CD4-positive, alpha-beta memory T cell (primary cell): Measurements from ENCODE around the gene ZNF536. TPM values are rescaled to one million over a fixed set of nuclear protein-coding genes. Genes with fewer than 3 reads are reported as not detected.
A peak's percentile ranks its signal among the peaks of the same experiment; 100 is the strongest.

Experiments used
- CTCF ChIA-PET: fragments of 350-600 bp; sonication (Branson Sonifier 250); formaldehyde crosslinking; loops from one replicate; lab custom pipeline; 2021; ENCODE audit warnings: inconsistent platforms; ENCODE audit not compliant: partially characterized antibody; lab: Charles Lee
- POLR2A ChIA-PET: fragments of 350-600 bp; sonication (Branson Sonifier 250); formaldehyde crosslinking; loops from one replicate; lab custom pipeline; 2021; ENCODE audit not compliant: partially characterized antibody; lab: Charles Lee
- DNase-seq, 5 donors: peaks; one replicate each; pipeline versions ENCODE4 v3.0.0 to v3.0.0-alpha.2; 2020 to 2022; ENCODE audit warnings: mixed read lengths in 1 of 5
- H3K27ac ChIP-seq: one replicate; pipeline ENCODE4 v1.7.0; 2013; ENCODE audit warnings: low read depth, low read length
- H3K27me3 ChIP-seq: 2 replicates; pipeline ENCODE4 v1.7.0; 2013; ENCODE audit warnings: mild to moderate bottlenecking, low read length, moderate library complexity; ENCODE audit not compliant: insufficient read depth
- H3K36me3 ChIP-seq: 2 replicates; pipeline ENCODE4 v1.7.0; 2013; ENCODE audit warnings: mild to moderate bottlenecking, low read length, moderate library complexity; ENCODE audit not compliant: insufficient read depth
- H3K4me1 ChIP-seq: 2 replicates; pipeline ENCODE4 v1.7.0; 2013; ENCODE audit warnings: mild to moderate bottlenecking, low read length, moderate library complexity; ENCODE audit not compliant: insufficient read depth
- H3K4me3 ChIP-seq, 2 donors: one replicate each; pipeline ENCODE4 v1.7.0; 2013; ENCODE audit warnings: low read length in 2 of 2, mild to moderate bottlenecking in 1 of 2
- H3K9me3 ChIP-seq, 2 donors: one replicate each; pipeline ENCODE4 v1.7.0; 2013; ENCODE audit warnings: low read length in 2 of 2, control low read depth in 1 of 2; ENCODE audit not compliant: control insufficient read depth in 1 of 2
- H3K27ac Mint-ChIP-seq, 7 donors: one replicate each; pipeline ENCODE4 v1.8.0; 2020 to 2021; ENCODE audit warnings: mixed read lengths in 7 of 7, mild to moderate bottlenecking in 6 of 7, inconsistent platforms in 3 of 7, moderate library complexity in 3 of 7
- H3K27me3 Mint-ChIP-seq, 2 donors: one replicate each; pipeline ENCODE4 v1.8.0; 2020 to 2021; ENCODE audit warnings: mixed read lengths in 2 of 2
- H3K36me3 Mint-ChIP-seq, 2 donors: one replicate each; pipeline ENCODE4 v1.8.0; 2020 to 2021; ENCODE audit warnings: mixed read lengths in 2 of 2, inconsistent platforms in 1 of 2, mild to moderate bottlenecking in 1 of 2
- H3K4me1 Mint-ChIP-seq, 4 donors: one replicate each; pipeline ENCODE4 v1.8.0; 2020 to 2021; ENCODE audit warnings: mixed read lengths in 4 of 4, mild to moderate bottlenecking in 1 of 4
- H3K4me3 Mint-ChIP-seq, 8 donors: one replicate each; pipeline ENCODE4 v1.8.0; 2020 to 2021; ENCODE audit warnings: mixed read lengths in 8 of 8, mild to moderate bottlenecking in 7 of 8, moderate library complexity in 6 of 8, inconsistent platforms in 3 of 8
- H3K9me3 Mint-ChIP-seq, 8 donors: one replicate each; pipeline ENCODE4 v1.8.0; 2020 to 2021; ENCODE audit warnings: mixed read lengths in 8 of 8, mild to moderate bottlenecking in 5 of 8, inconsistent platforms in 3 of 8, moderate library complexity in 1 of 8
- intact Hi-C: fragments of 100-400 bp; cut with micrococcal nuclease; formaldehyde crosslinking; loops from one replicate; pipeline ENCODE4 v1.15.1; 2023
- polyA plus RNA-seq, 2 donors: library from polyadenylated mRNA; unstranded; fragments of 300-500 nt; fragmentation: Illumina TruSeq; gene quantifications; one replicate each; pipeline ENCODE4 v1.2.3, GENCODE V29; 2021
- total RNA-seq, 2 experiments: library from RNA; stranded (reverse); gene quantifications; one replicate each; pipeline ENCODE4 v1.2.3, GENCODE V29; 2021

ZNF536 gene
- total and polyA plus RNA-seq, 4 experiments from 2014 or later, result 0.20 TPM; not detected in 3

DNA sequence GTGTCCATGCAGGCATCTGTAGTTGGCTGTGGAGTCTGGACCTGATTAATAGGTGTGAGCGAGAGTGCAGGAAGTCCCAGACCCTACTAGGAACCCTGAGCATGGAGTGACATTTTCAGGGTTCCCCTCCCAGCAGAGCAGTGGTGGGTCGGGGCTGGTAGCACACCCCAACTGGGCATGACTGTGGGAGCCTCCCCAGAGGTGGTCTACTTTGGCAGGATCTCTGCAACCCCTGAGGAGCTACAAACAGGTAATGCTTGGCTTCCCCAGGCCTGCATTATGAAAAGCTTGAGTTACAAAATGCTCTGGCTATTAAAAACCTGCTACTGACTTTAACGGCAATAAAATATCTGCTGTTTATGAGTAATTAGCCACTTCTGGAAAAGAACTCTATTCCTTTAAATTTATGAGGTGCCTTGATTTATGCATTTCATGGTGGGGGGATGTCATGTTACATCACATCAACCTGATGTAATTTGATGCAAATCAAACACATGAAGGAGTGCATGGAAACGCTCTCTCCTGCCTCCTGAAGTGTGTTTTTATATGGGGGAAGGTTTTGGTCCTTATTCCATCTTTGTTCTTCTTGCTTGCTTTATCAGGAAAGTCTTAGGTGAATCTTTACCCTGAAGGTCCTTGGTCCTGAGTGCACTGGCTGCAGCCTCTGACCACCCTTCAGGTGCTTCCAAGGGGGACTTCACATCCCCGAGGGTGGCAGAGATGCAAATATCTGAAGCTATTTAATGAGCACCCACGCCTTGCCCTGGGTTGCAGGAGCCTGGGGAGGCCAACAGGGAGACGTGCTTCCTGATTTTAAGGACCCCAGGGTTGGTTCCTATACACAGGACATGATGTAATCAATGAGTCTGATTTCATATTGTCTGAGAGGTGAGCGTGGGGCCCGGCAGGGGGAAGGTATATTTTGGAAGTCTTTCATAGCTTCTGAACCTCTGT lies 54.0 kb downstream of the ZNF536 start:
- CTCF ChIA-PET, result no interaction called here
- Histone ChIP-seq H3K27ac (no peak overlapping the region), H3K4me3 (no peak overlapping the region), H3K4me1 (no peaks in the 10 kb centered on the region), H3K27me3 (no peaks in the 10 kb centered on the region), H3K36me3 (no peaks in the 10 kb centered on the region), H3K9me3 (no peaks in the 10 kb centered on the region)
- intact Hi-C loops, result no loop called here
- POLR2A ChIA-PET, result no interaction called here
- peak overlapping the region in 1 of 8 donors; percentile 17 for H3K4me3 Mint-ChIP-seq
- peaks cover 0 to 4% (median 0%) of the 10 kb centered on the region in 8 donors for H3K9me3 Mint-ChIP-seq
- no peaks in the 10 kb centered on the region for H3K4me1 Mint-ChIP-seq
- no peak overlapping the region for H3K27ac Mint-ChIP-seq
- H3K36me3 Mint-ChIP-seq, result no peaks in the 10 kb centered on the region
- H3K27me3 Mint-ChIP-seq, result peaks cover 2 to 4% of the 10 kb centered on the region in 2 donors
- no peak for DNase-seq

GRCh38 chr19:30426864-30427263 lies 54.7 kb downstream of the ZNF536 start:
- intact Hi-C loops, result no loop called here
- Histone ChIP-seq H3K27ac (no peak overlapping the region), H3K36me3 (no peaks in the 10 kb centered on the region), H3K9me3 (no peaks in the 10 kb centered on the region), H3K4me1 (no peaks in the 10 kb centered on the region), H3K4me3 (no peak overlapping the region), H3K27me3 (no peaks in the 10 kb centered on the region)
- ChIA-PET CTCF (no interaction called here), POLR2A (no interaction called here)
- Mint-ChIP-seq H3K4me3 (no peak overlapping the region), H3K27ac (no peak overlapping the region), H3K36me3 (no peaks in the 10 kb centered on the region), H3K4me1 (no peaks in the 10 kb centered on the region), H3K27me3 (peaks cover 2 to 4% of the 10 kb centered on the region in 2 donors), H3K9me3 (peaks cover 0 to 4% (median 0%) of the 10 kb centered on the region in 8 donors)
- DNase-seq, result no peak

DNA sequence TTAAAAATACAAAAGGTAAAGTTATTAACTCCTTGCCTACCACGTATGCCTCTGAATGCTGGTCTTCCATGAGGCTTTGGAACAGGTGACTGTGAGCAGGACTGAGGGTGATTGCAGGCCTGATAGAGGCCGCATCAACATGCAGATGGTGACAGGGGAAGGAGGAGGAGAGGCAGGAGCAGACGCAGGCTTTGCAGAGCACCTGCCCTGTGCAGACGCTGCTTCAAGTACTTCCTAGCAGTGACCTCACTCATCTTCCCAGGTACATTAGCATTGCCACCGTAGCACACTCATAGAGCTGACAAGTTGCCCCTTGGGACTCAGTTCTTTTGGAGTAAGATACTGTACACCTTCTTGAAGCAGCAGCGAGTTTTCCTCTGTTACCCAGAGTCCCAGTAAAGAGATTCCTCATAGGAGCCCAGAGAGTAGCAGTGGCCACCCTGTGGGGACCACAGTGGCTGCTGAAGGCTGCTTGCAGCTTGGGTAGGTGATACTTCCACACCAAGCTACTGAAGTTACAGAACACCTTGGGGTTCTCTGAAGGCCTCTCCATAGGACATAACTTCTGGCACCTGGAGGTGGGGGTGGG lies 56.0 kb downstream of the ZNF536 start:
- Mint-ChIP-seq H3K9me3 (peaks cover 0 to 4% (median 0%) of the 10 kb centered on the region in 8 donors), H3K4me1 (no peaks in the 10 kb centered on the region), H3K4me3 (no peak overlapping the region), H3K27me3 (peaks cover 2 to 4% of the 10 kb centered on the region in 2 donors), H3K36me3 (no peaks in the 10 kb centered on the region), H3K27ac (no peak overlapping the region)
- no peaks in the 10 kb centered on the region for H3K27me3 ChIP-seq
- intact Hi-C loops, result no loop called here
- H3K4me1 ChIP-seq, result no peaks in the 10 kb centered on the region
- no peak for DNase-seq
- ChIA-PET CTCF (no interaction called here), POLR2A (no interaction called here)
- H3K36me3 ChIP-seq, result no peaks in the 10 kb centered on the region
- no peak overlapping the region for H3K27ac ChIP-seq
- H3K4me3 ChIP-seq, result no peak overlapping the region
- H3K9me3 ChIP-seq, result no peaks in the 10 kb centered on the region

GRCh38 chr19:30428844-30429243 lies 56.7 kb downstream of the ZNF536 start:
- Mint-ChIP-seq H3K27ac (no peak overlapping the region), H3K36me3 (no peaks in the 10 kb centered on the region), H3K4me3 (no peak overlapping the region), H3K4me1 (no peaks in the 10 kb centered on the region), H3K9me3 (peaks cover 0 to 4% (median 0%) of the 10 kb centered on the region in 8 donors), H3K27me3 (peaks cover 2 to 4% of the 10 kb centered on the region in 2 donors)
- no peaks in the 10 kb centered on the region for H3K36me3 ChIP-seq
- H3K4me3 ChIP-seq, result no peak overlapping the region
- no peaks in the 10 kb centered on the region for H3K27me3 ChIP-seq
- H3K4me1 ChIP-seq, result no peaks in the 10 kb centered on the region
- H3K27ac ChIP-seq, result no peak overlapping the region
- no peaks in the 10 kb centered on the region for H3K9me3 ChIP-seq
- DNase-seq, result no peak
- intact Hi-C loops, result no loop called here
- CTCF ChIA-PET, result no interaction called here
- POLR2A ChIA-PET, result no interaction called here

- Histone ChIP-seq H3K36me3 (no peaks in the 10 kb centered on the region), H3K4me1 (no peaks in the 10 kb centered on the region), H3K9me3 (no peaks in the 10 kb centered on the region), H3K27me3 (no peaks in the 10 kb centered on the region), H3K4me3 (no peak overlapping the region), H3K27ac (no peak overlapping the region)
- ChIA-PET CTCF (no interaction called here), POLR2A (no interaction called here)
- no peak overlapping the region for H3K27ac Mint-ChIP-seq
- no peak for DNase-seq
- no peaks in the 10 kb centered on the region for H3K4me1 Mint-ChIP-seq
- no peak overlapping the region for H3K4me3 Mint-ChIP-seq
- intact Hi-C loops, result no loop called here
- peaks cover 0 to 4% (median 0%) of the 10 kb centered on the region in 8 donors for H3K9me3 Mint-ChIP-seq
- peaks cover 2 to 4% of the 10 kb centered on the region in 2 donors for H3K27me3 Mint-ChIP-seq
- no peaks in the 10 kb centered on the region for H3K36me3 Mint-ChIP-seq
These were observed 58.1 kb downstream of the ZNF536 start for GRCh38 chr19:30430206-30430734.

DNA sequence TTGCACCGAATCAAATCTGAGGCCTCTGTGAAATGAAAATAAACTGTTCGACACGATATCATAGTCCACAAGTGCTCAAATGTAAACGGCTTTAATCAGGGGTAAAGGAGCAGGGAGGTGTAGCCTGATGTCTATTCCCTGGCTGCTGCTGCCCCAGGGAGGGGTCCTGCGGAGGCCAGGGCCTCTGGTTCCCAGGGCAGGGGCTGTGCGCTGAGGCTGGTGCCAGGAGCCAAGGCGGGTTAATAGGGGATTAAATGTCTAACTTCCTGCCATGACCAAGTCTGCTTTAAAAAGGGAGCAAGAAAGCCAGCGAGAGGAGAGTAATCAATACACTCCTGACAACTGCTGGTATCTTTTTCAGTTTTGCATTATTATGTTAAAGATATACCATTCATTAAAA lies 59.4 kb downstream of the ZNF536 start:
- ChIA-PET CTCF (no interaction called here), POLR2A (no interaction called here)
- Histone ChIP-seq H3K4me1 (no peaks in the 10 kb centered on the region), H3K27me3 (no peaks in the 10 kb centered on the region), H3K36me3 (no peaks in the 10 kb centered on the region), H3K4me3 (no peak overlapping the region), H3K27ac (no peak overlapping the region), H3K9me3 (no peaks in the 10 kb centered on the region)
- Mint-ChIP-seq H3K9me3 (peaks cover 0 to 4% (median 0%) of the 10 kb centered on the region in 8 donors), H3K36me3 (no peaks in the 10 kb centered on the region), H3K4me3 (no peak overlapping the region), H3K27me3 (peaks cover 1 to 2% of the 10 kb centered on the region in 2 donors), H3K27ac (no peak overlapping the region), H3K4me1 (no peaks in the 10 kb centered on the region)
- no peak for DNase-seq
- intact Hi-C loops, result no loop called here

- no peak overlapping the region for H3K27ac Mint-ChIP-seq
- H3K27me3 Mint-ChIP-seq, result no peaks in the 10 kb centered on the region
- no peaks in the 10 kb centered on the region for H3K4me1 Mint-ChIP-seq
- CTCF ChIA-PET, result no interaction called here
- peaks cover 0 to 4% (median 0%) of the 10 kb centered on the region in 8 donors for H3K9me3 Mint-ChIP-seq
- no peak for DNase-seq
- Histone ChIP-seq H3K4me1 (no peaks in the 10 kb centered on the region), H3K27me3 (no peaks in the 10 kb centered on the region), H3K36me3 (no peaks in the 10 kb centered on the region), H3K4me3 (no peak overlapping the region), H3K9me3 (no peaks in the 10 kb centered on the region), H3K27ac (no peak overlapping the region)
- H3K4me3 Mint-ChIP-seq, result no peak overlapping the region
- no peaks in the 10 kb centered on the region for H3K36me3 Mint-ChIP-seq
- POLR2A ChIA-PET, result no interaction called here
- intact Hi-C loops, result no loop called here
These were observed 62.8 kb downstream of the ZNF536 start for GRCh38 chr19:30434797-30435594.
